Subcutaneous abdominal adipose tissue (tissue), 5 donors: ENCODE measurements around the gene EFR3B.

Source experiments
- H3K27ac ChIP-seq: one replicate; pipeline ENCODE4 v1.7.0; 2013; ENCODE audit warnings: low read depth, mild to moderate bottlenecking, inconsistent platforms, low read length, moderate library complexity
- H3K27me3 ChIP-seq, 5 donors: one replicate each; pipeline ENCODE4 v1.7.0; 2013; ENCODE audit warnings: low read length in 5 of 5, inconsistent platforms in 1 of 5; ENCODE audit not compliant: control insufficient read depth in 5 of 5, insufficient read depth in 4 of 5
- H3K36me3 ChIP-seq, 5 donors: one replicate each; pipeline ENCODE4 v1.7.0; 2013; ENCODE audit warnings: low read length in 5 of 5; ENCODE audit not compliant: control insufficient read depth in 5 of 5, insufficient read depth in 5 of 5
- H3K4me1 ChIP-seq, 5 donors: one replicate each; pipeline ENCODE4 v1.7.0; 2013; ENCODE audit warnings: low read length in 5 of 5, mild to moderate bottlenecking in 3 of 5, moderate library complexity in 1 of 5; ENCODE audit not compliant: control insufficient read depth in 5 of 5, insufficient read depth in 5 of 5
- H3K4me3 ChIP-seq, 5 donors: one replicate each; pipeline ENCODE4 v1.7.0; 2013; ENCODE audit warnings: low read length in 5 of 5, low read depth in 1 of 5
- H3K9ac ChIP-seq, 5 donors: one replicate each; pipeline ENCODE4 v1.7.0; 2013; ENCODE audit warnings: low read length in 5 of 5, mild to moderate bottlenecking in 4 of 5, moderate library complexity in 3 of 5
- H3K9me3 ChIP-seq, 5 donors: one replicate each; pipeline ENCODE4 v1.7.0; 2013; ENCODE audit warnings: low read length in 5 of 5; ENCODE audit not compliant: control insufficient read depth in 5 of 5
- donor health status: healthy.
- donor health status: healthy.
- donor health status: healthy.
- donor health status: healthy.
- donor health status: healthy.

The EFR3B gene

DNA sequence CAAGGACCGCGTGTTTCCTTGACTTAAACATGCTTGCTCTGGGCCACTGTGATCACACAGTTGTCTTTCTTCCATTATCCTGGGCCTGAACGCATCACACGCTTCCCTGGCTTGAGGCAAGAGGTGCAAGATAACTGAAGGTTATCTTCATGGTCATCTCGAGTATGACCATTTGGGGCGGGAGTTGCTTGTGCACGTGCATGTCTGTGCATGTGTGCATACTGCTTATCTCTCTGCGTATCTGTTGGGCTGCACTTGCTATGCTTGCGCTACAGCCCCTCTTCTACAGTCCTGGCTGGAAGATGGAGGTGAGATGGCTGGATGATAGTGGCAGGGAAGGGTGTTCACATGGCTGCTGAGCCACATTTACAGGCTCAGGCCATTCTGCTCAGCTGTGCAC, 27.2 kb upstream of the EFR3B start:
- no peak overlapping the region for H3K4me3 ChIP-seq
- H3K36me3 ChIP-seq = no peaks in the 10 kb centered on the region
- H3K9me3 ChIP-seq = no peaks in the 10 kb centered on the region
- no peaks in the 10 kb centered on the region for H3K27me3 ChIP-seq
- no peak overlapping the region for H3K9ac ChIP-seq
- H3K4me1 ChIP-seq = no peaks in the 10 kb centered on the region
- no peak overlapping the region for H3K27ac ChIP-seq

DNA sequence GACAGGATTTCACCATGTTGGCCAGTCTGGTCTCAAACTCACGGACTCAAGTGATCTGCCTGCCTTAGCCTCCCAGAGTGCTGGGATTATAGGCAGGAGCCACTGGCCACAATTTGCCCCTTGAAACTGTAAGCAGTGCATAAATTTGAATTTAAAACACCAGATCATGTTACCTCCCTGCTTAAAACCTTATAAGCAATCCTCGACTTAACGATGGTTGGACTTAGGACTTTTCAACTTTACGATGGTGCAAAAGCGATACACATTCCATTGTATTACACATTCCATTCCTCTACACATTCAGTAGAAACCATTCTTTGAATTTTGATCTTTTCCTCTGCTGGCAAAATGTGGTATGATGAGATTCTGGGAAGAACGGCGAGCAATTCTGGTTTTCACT, 23.2 kb upstream of the EFR3B start:
- H3K36me3 ChIP-seq = no peaks in the 10 kb centered on the region
- H3K4me1 ChIP-seq = no peaks in the 10 kb centered on the region
- H3K27ac ChIP-seq = no peak overlapping the region
- no peaks in the 10 kb centered on the region for H3K27me3 ChIP-seq
- H3K4me3 ChIP-seq = no peak overlapping the region
- no peaks in the 10 kb centered on the region for H3K9me3 ChIP-seq
- H3K9ac ChIP-seq = no peak overlapping the region

DNA sequence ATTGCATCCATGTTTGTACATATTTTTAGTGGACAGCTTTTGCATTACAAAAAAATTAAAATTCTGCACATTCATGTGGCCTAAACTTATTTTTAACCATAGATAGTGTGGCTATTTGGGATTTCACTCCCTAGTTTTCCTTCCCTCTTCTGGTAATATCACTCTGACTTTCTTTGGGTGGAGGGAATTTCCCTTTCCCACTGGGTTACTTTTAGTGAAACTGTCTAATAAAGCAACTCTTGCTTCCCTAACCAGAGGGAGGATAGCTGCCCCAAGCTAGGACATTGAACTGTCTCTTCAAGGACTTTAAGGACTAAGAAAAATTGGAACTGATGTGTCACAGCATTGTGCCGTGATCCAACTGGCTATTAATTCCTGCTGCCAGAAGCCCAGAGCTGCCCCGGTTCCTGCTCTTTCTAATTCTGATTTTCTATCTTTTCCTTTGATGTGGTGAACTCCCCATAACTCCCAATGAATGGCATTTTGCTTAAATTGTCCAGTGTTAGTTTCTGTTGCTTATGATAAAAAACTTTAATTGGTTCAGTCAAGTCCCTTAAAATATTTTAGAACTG, 20.0 kb upstream of the EFR3B start:
- Histone ChIP-seq H3K9ac (no peak overlapping the region), H3K4me3 (no peak overlapping the region), H3K36me3 (no peaks in the 10 kb centered on the region), H3K4me1 (no peaks in the 10 kb centered on the region), H3K27me3 (no peaks in the 10 kb centered on the region), H3K27ac (no peak overlapping the region), H3K9me3 (no peaks in the 10 kb centered on the region)

DNA sequence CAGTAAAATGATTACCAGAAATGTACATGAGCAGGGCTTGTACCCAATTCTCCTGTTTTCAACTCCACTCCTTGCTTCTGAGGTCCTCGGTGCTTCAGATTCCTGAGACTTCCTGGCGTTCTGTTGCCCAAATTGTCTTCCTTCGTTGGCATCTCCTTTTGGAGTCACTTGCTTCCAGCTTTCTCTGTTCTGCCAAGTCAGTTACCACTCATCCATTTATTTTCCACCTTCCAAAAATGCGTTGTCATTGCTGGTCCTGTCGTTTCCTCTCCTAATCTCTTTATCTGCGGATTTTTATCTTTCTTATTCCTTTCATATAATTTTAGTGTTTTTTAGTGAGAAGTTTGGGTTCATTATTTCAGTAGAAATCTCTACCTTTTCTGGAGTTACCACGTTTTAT, 18.5 kb upstream of the EFR3B start:
- Histone ChIP-seq H3K27me3 (no peaks in the 10 kb centered on the region), H3K9me3 (no peaks in the 10 kb centered on the region), H3K27ac (no peak overlapping the region), H3K9ac (no peak overlapping the region), H3K36me3 (no peaks in the 10 kb centered on the region), H3K4me1 (no peaks in the 10 kb centered on the region), H3K4me3 (no peak overlapping the region)

DNA sequence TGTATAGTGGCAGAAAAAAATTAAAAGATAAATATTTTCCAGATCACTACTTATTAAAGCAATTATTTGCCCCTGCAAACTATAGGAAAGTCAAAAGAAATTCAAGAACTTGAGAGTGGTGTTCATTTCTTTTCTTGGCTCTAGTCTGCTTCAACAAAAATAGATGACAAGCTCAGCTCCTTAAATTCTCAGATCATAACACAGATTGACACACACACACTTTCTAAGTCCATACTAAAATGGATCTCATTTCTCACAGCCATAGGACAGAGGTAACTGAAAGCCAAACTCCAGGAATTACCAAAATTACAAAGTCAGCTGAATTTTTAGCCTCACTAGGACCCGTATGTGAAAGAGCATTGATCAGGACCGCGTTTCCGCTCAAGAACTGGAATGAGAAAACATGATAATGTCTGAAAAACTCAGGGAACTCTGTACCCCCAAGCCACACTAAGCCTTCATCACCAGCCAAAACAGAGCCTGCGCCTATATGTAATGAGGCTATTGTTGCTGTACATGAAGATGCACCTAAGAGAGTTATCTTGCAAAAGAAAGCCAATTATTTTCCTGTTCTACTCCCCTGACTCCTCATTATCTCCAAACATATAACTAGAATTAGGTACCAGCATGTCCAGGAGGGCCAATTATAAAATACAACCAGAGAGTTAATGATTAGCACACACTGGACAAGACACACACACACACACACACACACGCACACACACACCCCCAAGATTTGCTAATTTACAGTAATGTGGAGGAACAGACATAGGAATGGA, 16.5 kb upstream of the EFR3B start:
- Histone ChIP-seq H3K4me3 (no peak overlapping the region), H3K9ac (no peak overlapping the region), H3K4me1 (peaks cover 0 to under 1% (median 0%) of the 10 kb centered on the region in 5 donors), H3K36me3 (no peaks in the 10 kb centered on the region), H3K9me3 (no peaks in the 10 kb centered on the region), H3K27ac (no peak overlapping the region), H3K27me3 (no peaks in the 10 kb centered on the region)

DNA sequence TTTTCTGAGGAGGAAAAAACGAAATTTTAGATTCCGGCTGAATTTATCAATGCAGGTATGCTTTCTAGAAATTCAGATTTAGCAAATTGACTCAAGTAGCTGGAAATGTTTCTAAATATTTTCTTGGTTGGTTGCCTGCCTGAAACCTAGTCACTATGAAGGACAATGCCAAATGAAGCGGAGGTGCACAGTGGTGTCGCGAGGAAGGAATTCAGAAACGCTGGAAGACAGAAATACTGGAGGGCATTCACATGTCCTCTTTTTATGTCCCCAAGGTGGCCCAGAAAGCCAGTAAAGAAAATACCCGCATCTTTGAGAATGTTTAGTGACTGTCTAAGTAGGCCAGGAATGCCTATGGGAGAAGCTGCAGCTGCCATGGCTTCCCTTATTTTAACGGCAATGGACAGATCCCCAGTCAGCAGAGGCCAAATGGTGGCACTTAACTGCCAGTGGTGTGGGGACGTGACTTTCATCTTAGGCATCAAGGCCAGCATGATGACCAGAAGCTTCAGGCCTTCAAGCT, 15.8 kb upstream of the EFR3B start:
- H3K4me3 ChIP-seq = no peak overlapping the region
- no peaks in the 10 kb centered on the region for H3K9me3 ChIP-seq
- no peak overlapping the region for H3K9ac ChIP-seq
- no peaks in the 10 kb centered on the region for H3K27me3 ChIP-seq
- H3K36me3 ChIP-seq = no peaks in the 10 kb centered on the region
- H3K4me1 ChIP-seq = peaks cover 0 to 7% (median 2%) of the 10 kb centered on the region in 5 donors
- no peak overlapping the region for H3K27ac ChIP-seq

DNA sequence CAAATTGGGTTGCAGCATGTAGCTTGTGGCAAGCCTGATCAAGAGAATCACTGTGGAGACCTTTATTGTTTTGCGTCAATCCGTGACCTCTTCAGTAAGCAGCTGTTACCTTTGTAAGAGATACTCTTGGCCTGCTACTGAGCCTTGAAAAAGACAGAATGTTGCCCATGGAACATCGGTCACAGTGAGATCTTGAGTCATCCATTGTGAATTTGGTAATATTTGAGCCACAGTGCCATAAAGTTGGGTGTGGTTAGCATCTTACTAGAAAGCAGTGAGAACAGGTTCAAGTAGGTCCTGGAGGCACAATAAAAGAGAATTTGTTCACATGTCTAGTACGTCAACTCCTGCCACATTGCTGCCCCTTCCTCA, 12.7 kb upstream of the EFR3B start:
- Histone ChIP-seq H3K9me3 (no peaks in the 10 kb centered on the region), H3K27me3 (no peaks in the 10 kb centered on the region), H3K4me3 (no peak overlapping the region), H3K4me1 (peaks cover 0 to 8% (median 3%) of the 10 kb centered on the region in 5 donors), H3K27ac (no peak overlapping the region), H3K36me3 (no peaks in the 10 kb centered on the region), H3K9ac (no peak overlapping the region)

DNA sequence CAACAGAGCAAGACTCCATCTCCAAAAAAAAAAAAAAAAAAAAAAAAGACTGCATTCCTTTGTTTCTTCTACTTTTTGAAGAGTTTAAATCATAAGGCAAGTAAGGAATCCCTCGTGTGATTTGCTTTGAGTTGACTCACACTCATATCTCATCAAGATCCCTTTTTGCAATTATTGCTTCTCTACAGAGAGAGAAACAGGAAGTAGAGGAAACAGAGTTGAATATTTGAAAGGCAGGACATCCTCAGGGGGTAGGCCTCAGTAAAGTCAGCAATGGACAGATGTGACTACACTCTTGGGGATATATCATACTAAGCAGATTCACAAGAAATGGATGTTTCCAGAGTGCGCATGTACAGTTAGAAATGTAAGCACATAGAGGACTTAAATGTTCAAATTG, 11.2 kb upstream of the EFR3B start:
- no peaks in the 10 kb centered on the region for H3K36me3 ChIP-seq
- H3K9ac ChIP-seq = no peak overlapping the region
- H3K27ac ChIP-seq = no peak overlapping the region
- H3K9me3 ChIP-seq = no peaks in the 10 kb centered on the region
- peaks cover 0 to 2% (median 0%) of the 10 kb centered on the region in 5 donors for H3K27me3 ChIP-seq
- peaks cover 0 to 8% (median 3%) of the 10 kb centered on the region in 5 donors for H3K4me1 ChIP-seq
- no peak overlapping the region for H3K4me3 ChIP-seq

DNA sequence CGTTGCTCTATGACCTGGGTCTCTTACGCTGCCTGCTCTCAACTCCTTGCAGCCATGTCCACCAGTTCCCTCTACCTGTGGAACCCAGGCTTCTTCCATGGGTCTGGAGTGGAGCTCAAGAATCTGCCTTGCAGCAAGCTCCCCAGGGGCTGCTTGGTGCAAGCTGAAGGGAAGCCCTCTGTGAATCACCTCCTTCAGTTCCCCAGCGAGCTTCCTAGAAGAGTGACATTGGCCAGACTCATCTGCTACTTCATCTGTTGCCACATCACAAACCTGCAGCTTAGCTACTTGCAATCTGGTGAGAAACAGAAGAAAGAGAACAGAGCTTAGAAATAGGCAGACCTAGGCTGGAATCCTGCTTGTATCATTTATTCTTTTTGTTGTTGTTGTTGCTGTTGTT, 9.8 kb upstream of the EFR3B start:
- peaks cover 0 to 2% (median 0%) of the 10 kb centered on the region in 5 donors for H3K27me3 ChIP-seq
- H3K9me3 ChIP-seq = no peaks in the 10 kb centered on the region
- H3K36me3 ChIP-seq = no peaks in the 10 kb centered on the region
- H3K27ac ChIP-seq = no peak overlapping the region
- no peak overlapping the region for H3K9ac ChIP-seq
- no peak overlapping the region for H3K4me3 ChIP-seq
- H3K4me1 ChIP-seq = peaks cover 0 to 8% (median 3%) of the 10 kb centered on the region in 5 donors

DNA sequence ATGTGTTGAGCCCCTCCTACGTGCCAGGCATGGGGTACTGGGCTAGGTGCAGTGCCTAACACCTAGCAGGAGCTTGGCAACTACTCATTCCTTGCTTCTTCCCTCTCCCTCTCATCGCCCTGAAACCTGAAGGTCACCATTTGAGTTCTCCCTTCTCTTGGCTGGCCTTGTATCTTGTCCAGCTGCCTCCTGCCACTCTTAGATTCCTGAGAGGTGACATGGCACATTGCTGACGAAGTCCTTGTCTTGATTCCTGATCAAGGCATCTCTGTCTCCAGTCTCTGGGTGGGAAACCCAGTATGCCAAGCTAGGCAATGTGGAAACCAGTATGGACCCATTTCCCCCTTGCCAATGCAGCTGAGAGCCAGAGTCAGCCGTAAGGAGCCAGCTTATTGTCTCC, 9.0 kb upstream of the EFR3B start:
- Histone ChIP-seq H3K27me3 (peaks cover 0 to 2% (median 0%) of the 10 kb centered on the region in 5 donors), H3K9me3 (no peaks in the 10 kb centered on the region), H3K9ac (no peak overlapping the region), H3K4me1 (peaks cover 0 to 8% (median 3%) of the 10 kb centered on the region in 5 donors), H3K36me3 (no peaks in the 10 kb centered on the region), H3K4me3 (no peak overlapping the region), H3K27ac (no peak overlapping the region)
